Smooth muscle cell (in vitro differentiated cells): ENCODE data around the gene PPP1R37. TPM values are rescaled to one million over a fixed set of nuclear protein-coding genes. Genes with fewer than 3 reads are reported as not detected.

Experiments
- DNase-seq: peaks from one replicate; lab custom pipeline; 2025; ENCODE audit not compliant: unreplicated experiment; lab: John Stamatoyannopoulos, UW
- H2AFZ ChIP-seq: fragments of 200-600 bp; sonication (generic); 2 replicates; pipeline ENCODE4 v1.6.0; 2016; ENCODE audit warnings: antibody characterized with exemption, low read depth, mild to moderate bottlenecking
- H3F3A ChIP-seq: fragments of 200-600 bp; sonication (generic); 2 replicates; pipeline ENCODE4 v1.6.0; 2017; ENCODE audit warnings: antibody characterized with exemption, low read depth
- H3K27ac ChIP-seq: fragments of 200-600 bp; sonication (generic); 2 replicates; pipeline ENCODE4 v1.5.1; 2016; ENCODE audit warnings: low read depth, mild to moderate bottlenecking
- H3K27me3 ChIP-seq: fragments of 200-600 bp; sonication (generic); 2 replicates; pipeline ENCODE4 v1.6.1; 2016; ENCODE audit warnings: low read depth, mild to moderate bottlenecking
- H3K36me3 ChIP-seq: fragments of 200-600 bp; sonication (generic); 2 replicates; pipeline ENCODE4 v1.5.1; 2016; ENCODE audit warnings: low read depth
- H3K4me1 ChIP-seq: fragments of 200-600 bp; sonication (generic); 2 replicates; pipeline ENCODE4 v1.5.1; 2016; ENCODE audit warnings: low read depth
- H3K4me2 ChIP-seq: fragments of 200-600 bp; sonication (generic); 2 replicates; pipeline ENCODE4 v1.6.0; 2016; ENCODE audit warnings: mild to moderate bottlenecking
- H3K4me3 ChIP-seq: fragments of 200-600 bp; sonication (generic); 2 replicates; pipeline ENCODE4 v1.5.1; 2016; ENCODE audit warnings: mild to moderate bottlenecking
- H3K79me2 ChIP-seq: fragments of 200-600 bp; sonication (generic); 2 replicates; pipeline ENCODE4 v1.6.0; 2016; ENCODE audit warnings: low read depth, mild to moderate bottlenecking
- H3K9ac ChIP-seq: fragments of 200-600 bp; sonication (generic); 2 replicates; pipeline ENCODE4 v1.6.0; 2016; ENCODE audit warnings: low read depth
- H3K9me3 ChIP-seq: fragments of 200-600 bp; sonication (generic); replicated peaks from 2 replicates; pipeline ENCODE4 v1.5.1; 2016; ENCODE audit warnings: low read depth
- H4K20me1 ChIP-seq: fragments of 200-600 bp; sonication (generic); 2 replicates; pipeline ENCODE4 v1.6.0; 2016; ENCODE audit warnings: low read depth
- WGBS: methylation state at CpG from one replicate; pipeline ENCODE4 v1.1.7; 2016; ENCODE audit warnings: low lambda C conversion rate; 5-methylcytosine and 5-hydroxymethylcytosine counted together
- polyA plus RNA-seq: library from polyadenylated mRNA; unstranded; fragments of >200 nt; fragmentation: Nextera tagmentation; extraction: Ambion mirVana; gene quantifications from 2 replicates; pipeline ENCODE4 v1.2.1, GENCODE V29; 2016
- total RNA-seq: library from RNA; depleted of rRNA; stranded (reverse); fragments of >200 nt; gene quantifications from 2 replicates; pipeline ENCODE4 v1.2.3, GENCODE V29; 2014
- TF ChIP-seq, protein P1 (sequence below): fragments of 200-600 bp; sonication (generic); IDR thresholded peaks from 2 replicates; pipeline ENCODE4 v1.5.1; 2017; ENCODE audit warnings: borderline replicate concordance, mild to moderate bottlenecking, antibody characterized with exemption; ENCODE audit not compliant: insufficient read depth, poor library complexity, severe bottlenecking

Gene PPP1R37
- total and polyA plus RNA-seq, 2 experiments from 2014 or later = 8.2 to 11.7 TPM

DNA sequence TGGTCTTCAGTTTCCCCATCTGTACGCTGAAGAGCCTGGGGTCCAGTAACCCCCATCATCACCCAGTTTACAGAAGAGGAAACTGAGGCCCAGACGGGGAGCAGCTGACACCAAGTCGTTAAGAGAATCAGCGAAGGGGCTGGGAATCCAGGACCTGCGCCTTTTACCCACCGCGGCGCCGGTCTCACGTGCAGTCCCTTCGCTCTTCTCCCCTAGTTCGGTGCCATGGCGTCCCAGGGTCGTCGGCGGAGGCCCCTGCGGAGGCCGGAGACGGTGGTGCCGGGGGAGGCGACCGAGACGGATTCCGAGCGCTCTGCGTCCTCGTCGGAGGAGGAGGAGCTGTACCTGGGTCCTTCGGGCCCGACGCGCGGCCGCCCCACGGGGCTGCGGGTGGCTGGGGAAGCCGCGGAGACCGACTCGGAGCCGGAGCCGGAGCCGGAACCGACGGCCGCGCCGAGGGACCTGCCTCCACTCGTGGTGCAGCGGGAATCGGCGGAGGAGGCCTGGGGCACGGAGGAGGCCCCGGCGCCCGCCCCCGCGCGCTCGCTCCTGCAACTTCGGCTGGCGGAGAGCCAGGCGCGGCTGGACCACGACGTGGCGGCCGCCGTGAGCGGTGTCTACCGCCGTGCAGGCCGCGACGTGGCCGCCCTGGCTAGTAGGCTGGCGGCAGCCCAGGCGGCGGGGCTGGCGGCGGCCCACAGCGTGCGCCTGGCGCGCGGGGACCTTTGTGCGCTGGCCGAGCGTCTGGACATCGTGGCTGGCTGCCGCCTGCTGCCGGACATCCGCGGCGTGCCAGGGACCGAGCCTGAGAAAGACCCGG lies 86.3 kb downstream of the PPP1R37 start:
- Histone ChIP-seq H4K20me1 (peaks cover 14% of the 10 kb centered on the region), H3K79me2 (peaks cover 19% of the 10 kb centered on the region), H3K27me3 (no peaks in the 10 kb centered on the region), H3K9ac (peak overlapping the region; percentile 82), H3F3A (peaks cover 6% of the 10 kb centered on the region), H3K27ac (peak overlapping the region; percentile 81), H3K4me3 (peak overlapping the region; percentile 83), H3K36me3 (no peaks in the 10 kb centered on the region), H3K4me1 (peaks cover 7% of the 10 kb centered on the region), H2AFZ (peak overlapping the region; percentile 51), H3K4me2 (peak overlapping the region; percentile 92), H3K9me3 (no peaks in the 10 kb centered on the region)
- TF ChIP-seq, protein P1, sequence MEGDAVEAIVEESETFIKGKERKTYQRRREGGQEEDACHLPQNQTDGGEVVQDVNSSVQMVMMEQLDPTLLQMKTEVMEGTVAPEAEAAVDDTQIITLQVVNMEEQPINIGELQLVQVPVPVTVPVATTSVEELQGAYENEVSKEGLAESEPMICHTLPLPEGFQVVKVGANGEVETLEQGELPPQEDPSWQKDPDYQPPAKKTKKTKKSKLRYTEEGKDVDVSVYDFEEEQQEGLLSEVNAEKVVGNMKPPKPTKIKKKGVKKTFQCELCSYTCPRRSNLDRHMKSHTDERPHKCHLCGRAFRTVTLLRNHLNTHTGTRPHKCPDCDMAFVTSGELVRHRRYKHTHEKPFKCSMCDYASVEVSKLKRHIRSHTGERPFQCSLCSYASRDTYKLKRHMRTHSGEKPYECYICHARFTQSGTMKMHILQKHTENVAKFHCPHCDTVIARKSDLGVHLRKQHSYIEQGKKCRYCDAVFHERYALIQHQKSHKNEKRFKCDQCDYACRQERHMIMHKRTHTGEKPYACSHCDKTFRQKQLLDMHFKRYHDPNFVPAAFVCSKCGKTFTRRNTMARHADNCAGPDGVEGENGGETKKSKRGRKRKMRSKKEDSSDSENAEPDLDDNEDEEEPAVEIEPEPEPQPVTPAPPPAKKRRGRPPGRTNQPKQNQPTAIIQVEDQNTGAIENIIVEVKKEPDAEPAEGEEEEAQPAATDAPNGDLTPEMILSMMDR = no peak
- 3% methylated on average over 87 of the region's 97 CpGs for WGBS
- peak; percentile 40 for DNase-seq

DNA sequence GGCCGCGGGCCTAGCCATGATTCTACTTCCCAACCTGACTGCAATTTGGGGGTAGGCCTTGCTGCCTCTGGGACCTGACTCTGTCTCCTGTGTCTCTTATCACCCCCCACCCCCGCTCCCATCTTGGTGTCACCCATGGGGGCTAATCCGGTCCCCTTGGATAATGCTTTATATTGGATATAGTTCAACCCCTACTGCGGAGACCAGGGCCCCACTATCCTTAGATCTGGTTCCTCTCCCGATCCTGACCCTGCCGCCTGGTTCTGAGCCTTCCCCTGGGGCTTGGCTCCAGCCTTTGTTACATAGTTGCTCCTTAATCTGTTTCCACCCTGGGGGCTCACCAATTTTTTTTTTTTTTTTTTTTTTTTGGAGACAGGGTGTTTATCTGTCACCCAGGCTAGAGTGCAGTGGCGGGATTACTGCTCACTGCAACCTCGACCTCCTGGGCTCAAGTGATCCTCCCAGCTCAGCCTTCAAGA lies 87.0 kb downstream of the PPP1R37 start:
- H3K9ac ChIP-seq = peak overlapping the region; percentile 82
- peaks cover 19% of the 10 kb centered on the region for H3K79me2 ChIP-seq
- DNase-seq = no peak
- H3K36me3 ChIP-seq = no peaks in the 10 kb centered on the region
- H3F3A ChIP-seq = peaks cover 6% of the 10 kb centered on the region
- no peaks in the 10 kb centered on the region for H3K9me3 ChIP-seq
- H2AFZ ChIP-seq = no peak overlapping the region
- peak overlapping the region; percentile 81 for H3K27ac ChIP-seq
- peak overlapping the region; percentile 83 for H3K4me3 ChIP-seq
- H4K20me1 ChIP-seq = peaks cover 12% of the 10 kb centered on the region
- H3K4me1 ChIP-seq = peaks cover 7% of the 10 kb centered on the region
- H3K4me2 ChIP-seq = peak overlapping the region; percentile 92
- 50% methylated on average over 9 of the region's 9 CpGs for WGBS
- no peaks in the 10 kb centered on the region for H3K27me3 ChIP-seq
- TF ChIP-seq, protein P1 = no peak

DNA sequence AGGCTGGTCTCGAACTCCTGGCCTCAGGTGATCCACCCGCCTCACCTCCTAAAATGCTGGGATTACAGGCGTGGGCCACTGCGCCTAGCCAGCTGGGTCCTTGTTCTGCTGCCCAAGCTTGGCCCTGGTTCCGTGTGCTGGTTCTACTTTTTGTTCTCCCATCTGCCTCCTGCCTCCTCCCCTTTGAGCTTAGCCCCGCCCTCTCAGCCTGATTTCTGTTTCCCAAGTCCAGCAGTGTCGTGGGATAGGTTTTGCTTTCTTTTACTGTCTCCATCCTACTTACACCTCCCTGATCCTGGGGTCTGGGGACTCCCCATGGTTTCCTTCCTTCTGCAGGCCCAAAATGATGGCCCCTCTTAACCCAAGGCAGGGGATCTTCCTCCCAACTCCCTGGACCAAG lies 88.0 kb downstream of the PPP1R37 start:
- Histone ChIP-seq H4K20me1 (peaks cover 12% of the 10 kb centered on the region), H3K9ac (no peak overlapping the region), H3K4me3 (no peak overlapping the region)

More for the DNA sequence above, 88.0 kb downstream of the PPP1R37 start:
- TF ChIP-seq, protein P1 = no peak
- H3K27ac ChIP-seq = no peak overlapping the region
- no peak for DNase-seq
- peak overlapping the region; percentile 92 for H3K4me2 ChIP-seq
- peaks cover 6% of the 10 kb centered on the region for H3F3A ChIP-seq
- WGBS = 88% methylated on average over 7 of the region's 7 CpGs
- no peak overlapping the region for H2AFZ ChIP-seq
- no peaks in the 10 kb centered on the region for H3K36me3 ChIP-seq
- H3K9me3 ChIP-seq = no peaks in the 10 kb centered on the region
- peaks cover 19% of the 10 kb centered on the region for H3K79me2 ChIP-seq
- H3K4me1 ChIP-seq = peaks cover 7% of the 10 kb centered on the region
- no peaks in the 10 kb centered on the region for H3K27me3 ChIP-seq
